VCaP (cell line): ENCODE measurements around the gene ERGIC2.

ENCODE experiments used
- H3K27ac ChIP-seq: fragments of 450-650 bp; 2 replicates; pipeline ENCODE4 v1.5.1; 2017
- CTCF ChIP-seq: fragments of 450-650 bp; conservative IDR thresholded peaks from 2 replicates; pipeline ENCODE4 v1.5.1; 2017; ENCODE audit warnings: mild to moderate bottlenecking, moderate library complexity

The ERGIC2 gene

GRCh38 chr12:29365091-29365490, 15.9 kb downstream of the ERGIC2 start:
- TF ChIP-seq CTCF: no peak
- no peak overlapping the region for H3K27ac ChIP-seq

GRCh38 chr12:29354954-29355353, 26.0 kb downstream of the ERGIC2 start:
- TF ChIP-seq CTCF: no peak
- no peak overlapping the region; the same call in 1 of the 2 replicates for H3K27ac ChIP-seq

- no peak overlapping the region for H3K27ac ChIP-seq
- TF ChIP-seq CTCF: no peak
Measured at GRCh38 chr12:29350080-29350479, 30.9 kb downstream of the ERGIC2 start.

GRCh38 chr12:29346769-29347421, 34.1 kb downstream of the ERGIC2 start:
- no peak for TF ChIP-seq CTCF
- H3K27ac ChIP-seq: no peak overlapping the region

GRCh38 chr12:29343022-29343799, 37.8 kb downstream of the ERGIC2 start:
- no peak for TF ChIP-seq CTCF
- no peak overlapping the region for H3K27ac ChIP-seq

GRCh38 chr12:29337325-29337724, 43.6 kb downstream of the ERGIC2 start:
- no peak overlapping the region for H3K27ac ChIP-seq

More at GRCh38 chr12:29337325-29337724, 43.6 kb downstream of the ERGIC2 start:
- TF ChIP-seq CTCF: no peak
